Sigmoid colon (tissue), 7 donors: ENCODE results near the gene DTWD1. TPM values are rescaled to one million over a fixed set of nuclear protein-coding genes. Genes with fewer than 3 reads are reported as not detected.
"Not testable (repeated sequence)": the region's sequence is repeated elsewhere in the genome, so short reads cannot be mapped to it uniquely, and the experiment has no call there.

Experiments
- DNase-seq: peaks from one replicate; pipeline ENCODE4 v3.0.0-alpha.2; 2019
- H3K27ac ChIP-seq, 4 donors: fragments of 200-600 bp; sonication (generic); one replicate each; pipeline ENCODE4 v1.5.1; 2016 to 2019; ENCODE audit warnings: mild to moderate bottlenecking in 1 of 4
- H3K27me3 ChIP-seq, 3 donors: fragments of 200-600 bp; sonication (generic); one replicate each; pipeline ENCODE4 v1.5.1; 2019; ENCODE audit warnings: mild to moderate bottlenecking in 1 of 3
- H3K36me3 ChIP-seq, 4 donors: fragments of 200-600 bp; sonication (generic); one replicate each; pipeline ENCODE4 v1.5.1; 2016 to 2019
- H3K4me1 ChIP-seq, 4 donors: fragments of 200-600 bp; sonication (generic); one replicate each; pipeline ENCODE4 v1.5.1; 2017 to 2019
- H3K4me3 ChIP-seq, 4 donors: fragments of 200-600 bp; sonication (generic); one replicate each; pipeline ENCODE4 v1.5.1; 2017 to 2019; ENCODE audit warnings: mild to moderate bottlenecking in 2 of 4, moderate library complexity in 1 of 4
- H3K9me3 ChIP-seq, 4 donors: fragments of 200-600 bp in 3 of 4; sonication (generic) in 3 of 4; one replicate each; pipeline versions ENCODE4 v1.5.1 to v1.6.1; 2013 to 2019
- EP300 ChIP-seq, 4 donors: sonication (generic); formaldehyde crosslinking; IDR thresholded peaks; one replicate each; pipeline ENCODE4 v1.6.1; 2017; ENCODE audit warnings: antibody characterized with exemption in 4 of 4
- POLR2A ChIP-seq, 2 donors: fragments of 450-650 bp; IDR thresholded peaks; one replicate each; pipeline ENCODE4 v1.6.1; 2016; ENCODE audit warnings: antibody characterized with exemption in 2 of 2, mild to moderate bottlenecking in 2 of 2, moderate library complexity in 2 of 2
- POLR2AphosphoS5 ChIP-seq, 4 donors: sonication (generic); formaldehyde crosslinking; IDR thresholded peaks; one replicate each; pipeline ENCODE4 v1.6.1; 2017; ENCODE audit warnings: antibody characterized with exemption in 4 of 4
- WGBS, 2 donors: extraction: QIAGEN DNeasy Blood & Tissue Kit; methylation state at CpG; one replicate each; pipeline ENCODE4 v1.1.7; 2013; 5-methylcytosine and 5-hydroxymethylcytosine counted together
- intact Hi-C: fragments of 100-400 bp; cut with DNase I; formaldehyde crosslinking; loops from one replicate; pipeline ENCODE4 v1.15.1; 2023
- polyA plus RNA-seq, 3 donors: library from polyadenylated mRNA; stranded (reverse); fragments of 200-250 nt; gene quantifications; one replicate each; pipeline ENCODE4 v1.2.3, GENCODE V29; 2013
- total RNA-seq, 4 donors: library from RNA; depleted of rRNA; stranded (reverse); fragments of >200 nt; gene quantifications; one replicate each; pipeline ENCODE4 v1.1.0, GENCODE V29; 2016
- TF ChIP-seq, protein P1 (sequence below), 4 experiments: fragments of 450-650 bp in 3 of 4; fragments of 200-600 bp in 1 of 4; IDR thresholded peaks; one replicate each; pipeline ENCODE4 v1.5.1; 2016 to 2019; ENCODE audit warnings: antibody characterized with exemption in 4 of 4, mild to moderate bottlenecking in 3 of 4, moderate library complexity in 2 of 4
- donor health status: healthy with polysubstance abuse.
- donor health status: Bipolar disorder and iron deficiency.
- donor health status: healthy.

Gene DTWD1
- total and polyA plus RNA-seq, 7 donors = 10.6 to 39.8 (median 22.7) TPM

DNA sequence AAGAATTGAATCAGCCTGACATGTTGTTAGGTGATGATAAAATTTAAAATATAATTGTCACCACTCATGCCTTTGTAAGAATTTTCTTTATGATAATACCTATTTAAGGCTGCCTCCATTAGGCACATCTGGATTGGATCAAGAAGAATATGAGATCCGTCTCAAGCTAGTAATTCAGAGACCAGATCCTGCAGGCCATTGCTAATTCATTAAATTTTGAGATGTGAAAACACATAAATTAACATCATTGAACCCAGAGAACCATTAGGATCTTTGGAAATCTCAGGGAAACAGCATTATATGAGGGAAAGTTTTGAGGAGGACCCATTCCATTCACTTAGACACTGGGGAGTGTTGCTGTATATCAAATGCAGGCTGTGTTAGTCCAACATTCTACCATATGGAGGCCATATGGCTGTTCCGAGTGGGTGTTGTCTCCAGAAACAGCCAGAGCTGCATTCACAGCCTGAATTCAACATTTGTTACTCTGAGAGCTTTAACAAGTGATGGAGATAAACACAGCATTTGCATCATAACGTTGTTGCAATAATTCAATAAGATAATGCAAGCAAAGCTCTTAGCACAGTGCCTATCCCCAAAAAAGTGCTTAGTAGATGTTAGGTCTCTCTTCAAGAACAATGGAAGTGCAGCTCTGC lies 67.4 kb downstream of the DTWD1 start:
- TF ChIP-seq EP300 (IDR thresholded peaks at IDR 0.05) = no peak
- TF ChIP-seq, protein P1, sequence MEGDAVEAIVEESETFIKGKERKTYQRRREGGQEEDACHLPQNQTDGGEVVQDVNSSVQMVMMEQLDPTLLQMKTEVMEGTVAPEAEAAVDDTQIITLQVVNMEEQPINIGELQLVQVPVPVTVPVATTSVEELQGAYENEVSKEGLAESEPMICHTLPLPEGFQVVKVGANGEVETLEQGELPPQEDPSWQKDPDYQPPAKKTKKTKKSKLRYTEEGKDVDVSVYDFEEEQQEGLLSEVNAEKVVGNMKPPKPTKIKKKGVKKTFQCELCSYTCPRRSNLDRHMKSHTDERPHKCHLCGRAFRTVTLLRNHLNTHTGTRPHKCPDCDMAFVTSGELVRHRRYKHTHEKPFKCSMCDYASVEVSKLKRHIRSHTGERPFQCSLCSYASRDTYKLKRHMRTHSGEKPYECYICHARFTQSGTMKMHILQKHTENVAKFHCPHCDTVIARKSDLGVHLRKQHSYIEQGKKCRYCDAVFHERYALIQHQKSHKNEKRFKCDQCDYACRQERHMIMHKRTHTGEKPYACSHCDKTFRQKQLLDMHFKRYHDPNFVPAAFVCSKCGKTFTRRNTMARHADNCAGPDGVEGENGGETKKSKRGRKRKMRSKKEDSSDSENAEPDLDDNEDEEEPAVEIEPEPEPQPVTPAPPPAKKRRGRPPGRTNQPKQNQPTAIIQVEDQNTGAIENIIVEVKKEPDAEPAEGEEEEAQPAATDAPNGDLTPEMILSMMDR (IDR thresholded peaks at IDR 0.05) = no peak
- no peak for TF ChIP-seq POLR2AphosphoS5 (IDR thresholded peaks at IDR 0.05)
- no peak for TF ChIP-seq POLR2A (IDR thresholded peaks at IDR 0.05)
- Histone ChIP-seq H3K36me3 (no peaks in the 10 kb centered on the region), H3K4me1 (no peaks in the 10 kb centered on the region), H3K27ac (no peak overlapping the region), H3K27me3 (no peaks in the 10 kb centered on the region), H3K9me3 (no peaks in the 10 kb centered on the region), H3K4me3 (no peak overlapping the region)
- WGBS, 2 donors = 82 to 87% methylated on average over 3 of the region's 3 CpGs
- intact Hi-C loops = no loop called here
- no peak for DNase-seq

DNA sequence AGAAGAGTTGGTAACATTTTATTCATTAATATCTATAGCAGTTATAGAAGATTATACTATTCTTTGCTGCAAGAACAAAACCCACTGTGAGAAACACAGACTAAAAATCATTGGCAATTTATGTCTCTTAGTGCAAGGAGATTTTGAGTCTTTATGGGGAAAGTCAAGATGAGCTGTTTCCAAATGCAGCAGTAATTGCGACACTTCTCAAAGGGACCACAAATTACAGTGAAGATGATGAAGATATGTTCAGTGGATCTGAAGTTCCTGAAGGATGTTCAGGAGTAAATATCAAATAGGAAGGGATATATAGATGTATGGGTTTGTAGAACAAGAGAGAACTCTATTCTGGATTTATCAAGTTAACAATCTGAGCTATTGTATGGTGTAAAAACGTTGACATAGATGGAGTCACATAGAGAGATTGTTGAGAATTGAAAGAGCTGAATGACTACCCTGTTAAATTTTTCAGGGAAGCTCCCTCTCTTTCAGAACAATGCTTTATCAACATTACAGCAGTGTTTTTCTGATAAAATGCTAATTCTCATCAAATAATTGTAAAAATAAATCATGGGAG lies 71.8 kb downstream of the DTWD1 start:
- 58% methylated on average over 2 of the region's 2 CpGs for WGBS, 2 donors
- no peak overlapping the region for H3K4me3 ChIP-seq
- H3K27me3 ChIP-seq = no peaks in the 10 kb centered on the region
- no peaks in the 10 kb centered on the region for H3K4me1 ChIP-seq
- no peaks in the 10 kb centered on the region for H3K36me3 ChIP-seq
- no peaks in the 10 kb centered on the region for H3K9me3 ChIP-seq
- intact Hi-C loops = no loop called here
- TF ChIP-seq POLR2A (IDR thresholded peaks at IDR 0.05) = no peak
- TF ChIP-seq, protein P1 (IDR thresholded peaks at IDR 0.05) = no peak
- TF ChIP-seq EP300 (IDR thresholded peaks at IDR 0.05) = no peak
- H3K27ac ChIP-seq = no peak overlapping the region
- DNase-seq = no peak

DNA sequence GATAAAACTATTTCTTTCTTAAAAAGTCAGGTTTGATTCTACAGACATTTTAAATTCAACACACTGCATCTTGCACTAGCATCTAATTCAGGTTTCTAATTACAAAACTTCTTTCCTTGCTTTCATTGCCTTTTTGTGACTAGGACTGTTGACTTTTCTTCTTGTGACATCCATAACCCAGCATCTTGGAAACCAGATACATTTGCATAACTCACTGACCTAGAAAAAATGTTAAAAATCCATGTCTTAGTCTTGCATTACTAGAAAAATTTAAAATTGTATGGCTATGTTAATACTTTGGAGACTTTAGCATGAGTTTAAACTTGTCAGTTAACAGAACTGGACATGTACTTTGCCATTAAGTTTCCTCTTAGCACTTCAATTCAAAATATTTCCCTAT lies 72.7 kb downstream of the DTWD1 start:
- no peak for DNase-seq
- H3K4me3 ChIP-seq = no peak overlapping the region
- H3K9me3 ChIP-seq = no peaks in the 10 kb centered on the region
- no peak overlapping the region for H3K27ac ChIP-seq
- H3K36me3 ChIP-seq = no peaks in the 10 kb centered on the region
- intact Hi-C loops = no loop called here
- no peaks in the 10 kb centered on the region for H3K27me3 ChIP-seq
- H3K4me1 ChIP-seq = no peaks in the 10 kb centered on the region
- TF ChIP-seq POLR2AphosphoS5 (IDR thresholded peaks at IDR 0.05) (no peak), POLR2A (IDR thresholded peaks at IDR 0.05) (no peak), EP300 (IDR thresholded peaks at IDR 0.05) (no peak)
- TF ChIP-seq, protein P1 (IDR thresholded peaks at IDR 0.05) = no peak

DNA sequence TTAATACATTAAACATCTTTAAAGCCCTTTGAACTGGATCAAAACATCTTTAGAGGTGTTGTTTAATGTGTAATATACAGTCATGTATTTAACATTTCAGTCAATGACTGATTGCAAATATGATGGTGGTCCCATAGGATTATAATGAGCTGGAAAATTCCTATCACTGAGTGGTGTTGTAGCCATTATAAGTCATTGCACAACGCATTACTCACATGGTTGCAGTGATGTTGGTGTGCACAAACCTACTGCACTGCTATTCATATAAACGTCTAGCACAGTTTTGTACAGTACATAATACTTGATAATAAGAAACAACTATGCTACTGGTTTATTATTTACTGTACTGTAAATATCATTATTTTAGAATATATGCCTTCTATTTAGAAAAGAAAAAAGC lies 75.6 kb downstream of the DTWD1 start:
- H3K27me3 ChIP-seq = no peaks in the 10 kb centered on the region
- H3K27ac ChIP-seq = no peak overlapping the region
- intact Hi-C loops = no loop called here
- 85 to 93% methylated on average over 2 of the region's 2 CpGs for WGBS, 2 donors
- no peaks in the 10 kb centered on the region for H3K36me3 ChIP-seq
- DNase-seq = no peak
- H3K9me3 ChIP-seq = no peaks in the 10 kb centered on the region
- H3K4me1 ChIP-seq = no peaks in the 10 kb centered on the region
- no peak overlapping the region for H3K4me3 ChIP-seq
- TF ChIP-seq, protein P1 (IDR thresholded peaks at IDR 0.05) = no peak
- TF ChIP-seq POLR2AphosphoS5 (IDR thresholded peaks at IDR 0.05) = no peak
- no peak for TF ChIP-seq POLR2A (IDR thresholded peaks at IDR 0.05)
- TF ChIP-seq EP300 (IDR thresholded peaks at IDR 0.05) = no peak

DNA sequence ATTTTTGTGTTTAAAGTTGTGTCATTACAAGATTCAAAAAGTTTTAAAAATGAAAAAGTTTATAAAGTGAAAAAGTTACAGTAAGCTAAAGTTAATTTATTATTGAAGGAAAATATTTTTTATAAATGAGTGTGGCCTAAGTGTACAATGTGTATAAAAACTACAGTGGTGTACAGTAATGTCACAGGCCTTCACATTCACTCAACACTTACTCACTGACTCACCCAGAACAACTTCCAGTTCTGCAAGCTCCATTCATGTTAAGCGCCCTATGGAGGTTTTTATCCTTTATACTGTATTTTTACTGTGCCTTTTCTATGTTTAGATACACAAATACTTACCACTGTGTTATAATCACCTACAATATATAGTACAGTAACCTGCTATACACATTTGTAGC lies 76.3 kb downstream of the DTWD1 start:
- 92 to 98% methylated on average over 1 of the region's 1 CpG for WGBS, 2 donors
- intact Hi-C loops = no loop called here

DNA sequence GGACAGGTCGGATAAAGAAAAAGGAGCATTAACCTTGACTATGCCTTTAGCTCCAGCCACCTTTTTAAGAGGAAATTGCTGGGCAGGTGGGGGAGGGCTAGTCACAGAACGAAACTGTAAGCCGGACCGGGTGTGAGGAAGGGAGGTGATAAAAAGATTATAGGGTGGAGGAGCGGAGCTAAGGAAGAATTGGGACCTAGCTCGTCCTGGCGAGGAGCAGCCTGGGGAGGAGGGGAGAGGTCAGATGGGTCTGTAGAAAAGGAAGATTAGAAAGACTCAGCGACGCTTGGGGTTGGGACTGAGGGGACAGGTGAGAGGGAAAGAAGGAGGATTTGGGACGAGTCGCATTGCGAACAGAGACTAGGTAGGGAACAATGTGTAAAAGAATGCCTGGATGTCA lies 82.1 kb downstream of the DTWD1 start:
- H3K9me3 ChIP-seq, H3K27ac ChIP-seq, H3K27me3 ChIP-seq, H3K36me3 ChIP-seq, H3K4me3 ChIP-seq, intact Hi-C loops, DNase-seq, H3K4me1 ChIP-seq: not testable (repeated sequence)
- 84 to 88% methylated on average over 12 of the region's 12 CpGs for WGBS, 2 donors

More for the DNA sequence above, 76.3 kb downstream of the DTWD1 start:
- no peak for DNase-seq
- Histone ChIP-seq H3K36me3 (no peaks in the 10 kb centered on the region), H3K27ac (no peak overlapping the region), H3K4me1 (no peaks in the 10 kb centered on the region), H3K9me3 (no peaks in the 10 kb centered on the region), H3K27me3 (no peaks in the 10 kb centered on the region), H3K4me3 (no peak overlapping the region)
- TF ChIP-seq POLR2AphosphoS5 (IDR thresholded peaks at IDR 0.05) (no peak), POLR2A (IDR thresholded peaks at IDR 0.05) (no peak), EP300 (IDR thresholded peaks at IDR 0.05) (no peak)
- TF ChIP-seq, protein P1 (IDR thresholded peaks at IDR 0.05) = no peak
